ENCODE measurements around the gene ALDOC. TPM values are rescaled to one million over a fixed set of nuclear protein-coding genes. Genes with fewer than 3 reads are reported as not detected.

The ALDOC gene
- total and polyA plus RNA-seq, 4 donors = 40.1 to 131 (median 94.8) TPM

GRCh38 chr17:28615260-28615940 is 38.7 kb upstream of the ALDOC start:
- Histone ChIP-seq H3K9me3 (ENCODE audit: control insufficient read depth in 4 of 4, low read length in 3 of 4) (no peaks in the 10 kb centered on the region), H3K27me3 (ENCODE audit: control insufficient read depth in 4 of 4, insufficient read depth in 4 of 4, low read length in 3 of 4) (no peaks in the 10 kb centered on the region), H3K4me1 (ENCODE audit: control insufficient read depth in 4 of 4, insufficient read depth in 4 of 4, low read length in 3 of 4) (peaks cover 2 to 6% (median 4%) of the 10 kb centered on the region in 4 donors), H3K27ac (ENCODE audit: low read depth in 1 of 2, low read length in 2 of 2) (no peak overlapping the region), H3K9ac (ENCODE audit: low read depth in 1 of 2, low read length in 2 of 2) (no peak overlapping the region), H3K36me3 (ENCODE audit: control insufficient read depth in 4 of 4, insufficient read depth in 3 of 4, low read depth in 1 of 4, low read length in 3 of 4) (peaks cover 15 to 76% (median 49%) of the 10 kb centered on the region in 4 donors), H3K4me3 (ENCODE audit: low read depth in 1 of 3, low read length in 3 of 3) (no peak overlapping the region)
- TF ChIP-seq, protein P1, sequence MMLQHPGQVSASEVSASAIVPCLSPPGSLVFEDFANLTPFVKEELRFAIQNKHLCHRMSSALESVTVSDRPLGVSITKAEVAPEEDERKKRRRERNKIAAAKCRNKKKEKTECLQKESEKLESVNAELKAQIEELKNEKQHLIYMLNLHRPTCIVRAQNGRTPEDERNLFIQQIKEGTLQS (IDR thresholded peaks at IDR 0.05) = no peak
- no peak for TF ChIP-seq RAD21 (IDR thresholded peaks at IDR 0.05)
- TF ChIP-seq, protein P2, sequence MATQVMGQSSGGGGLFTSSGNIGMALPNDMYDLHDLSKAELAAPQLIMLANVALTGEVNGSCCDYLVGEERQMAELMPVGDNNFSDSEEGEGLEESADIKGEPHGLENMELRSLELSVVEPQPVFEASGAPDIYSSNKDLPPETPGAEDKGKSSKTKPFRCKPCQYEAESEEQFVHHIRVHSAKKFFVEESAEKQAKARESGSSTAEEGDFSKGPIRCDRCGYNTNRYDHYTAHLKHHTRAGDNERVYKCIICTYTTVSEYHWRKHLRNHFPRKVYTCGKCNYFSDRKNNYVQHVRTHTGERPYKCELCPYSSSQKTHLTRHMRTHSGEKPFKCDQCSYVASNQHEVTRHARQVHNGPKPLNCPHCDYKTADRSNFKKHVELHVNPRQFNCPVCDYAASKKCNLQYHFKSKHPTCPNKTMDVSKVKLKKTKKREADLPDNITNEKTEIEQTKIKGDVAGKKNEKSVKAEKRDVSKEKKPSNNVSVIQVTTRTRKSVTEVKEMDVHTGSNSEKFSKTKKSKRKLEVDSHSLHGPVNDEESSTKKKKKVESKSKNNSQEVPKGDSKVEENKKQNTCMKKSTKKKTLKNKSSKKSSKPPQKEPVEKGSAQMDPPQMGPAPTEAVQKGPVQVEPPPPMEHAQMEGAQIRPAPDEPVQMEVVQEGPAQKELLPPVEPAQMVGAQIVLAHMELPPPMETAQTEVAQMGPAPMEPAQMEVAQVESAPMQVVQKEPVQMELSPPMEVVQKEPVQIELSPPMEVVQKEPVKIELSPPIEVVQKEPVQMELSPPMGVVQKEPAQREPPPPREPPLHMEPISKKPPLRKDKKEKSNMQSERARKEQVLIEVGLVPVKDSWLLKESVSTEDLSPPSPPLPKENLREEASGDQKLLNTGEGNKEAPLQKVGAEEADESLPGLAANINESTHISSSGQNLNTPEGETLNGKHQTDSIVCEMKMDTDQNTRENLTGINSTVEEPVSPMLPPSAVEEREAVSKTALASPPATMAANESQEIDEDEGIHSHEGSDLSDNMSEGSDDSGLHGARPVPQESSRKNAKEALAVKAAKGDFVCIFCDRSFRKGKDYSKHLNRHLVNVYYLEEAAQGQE (IDR thresholded peaks at IDR 0.05) = no peak
- no peak for TF ChIP-seq GABPA (IDR thresholded peaks at IDR 0.05 in 1 of 2, conservative IDR thresholded peaks at IDR 0.05 in 1 of 2)
- TF ChIP-seq RXRA (IDR thresholded peaks at IDR 0.05) = no peak
- TF ChIP-seq ZBTB33 (IDR thresholded peaks at IDR 0.05) = no peak
- no peak for TF ChIP-seq NR2F2 (IDR thresholded peaks at IDR 0.05)
- TF ChIP-seq FOXA1 (IDR thresholded peaks at IDR 0.05) = no peak
- DNase-seq (ENCODE audit: low spot score) = no peak
- WGBS = 91% methylated on average over 4 of the region's 4 CpGs

DNA sequence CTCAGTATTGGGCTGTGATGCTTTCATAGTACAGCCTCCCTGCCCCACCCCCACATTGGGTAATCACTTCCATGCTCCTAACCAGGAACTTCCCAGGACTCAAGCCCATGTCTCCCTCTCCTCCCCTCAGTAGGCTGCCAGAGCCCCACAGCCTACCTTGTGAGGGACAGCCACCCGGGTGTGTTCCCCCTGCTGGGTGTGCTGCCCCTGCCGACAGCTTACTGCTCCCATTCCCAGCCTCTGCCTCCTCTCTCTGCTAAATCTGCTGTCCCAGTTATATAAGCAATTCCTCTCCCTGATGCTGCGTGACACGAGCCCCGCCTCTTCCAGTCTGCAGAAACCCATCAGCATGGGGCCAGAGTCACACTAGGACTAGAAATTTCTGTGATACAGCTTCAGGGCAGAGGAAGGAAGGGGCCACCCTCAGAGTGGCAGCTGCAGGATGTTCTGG is 37.3 kb upstream of the ALDOC start, which contains the start of gene RSKR:
Gene RSKR, minus strand, starts transcription at position 255 of the 451 bp plus-strand sequence. Its CDS starts 24 bp downstream, at position 231.
- Histone ChIP-seq H3K9me3 (ENCODE audit: control insufficient read depth in 4 of 4, low read length in 3 of 4) (no peaks in the 10 kb centered on the region), H3K9ac (ENCODE audit: low read depth in 1 of 2, low read length in 2 of 2) (no peak within 1 kb of the TSS), H3K36me3 (ENCODE audit: control insufficient read depth in 4 of 4, insufficient read depth in 3 of 4, low read depth in 1 of 4, low read length in 3 of 4) (peaks cover 15 to 67% (median 43%) of the 10 kb centered on the region in 4 donors), H3K27me3 (ENCODE audit: control insufficient read depth in 4 of 4, insufficient read depth in 4 of 4, low read length in 3 of 4) (no peaks in the 10 kb centered on the region), H3K27ac (ENCODE audit: low read depth in 1 of 2, low read length in 2 of 2) (no peak within 1 kb of the TSS), H3K4me3 (ENCODE audit: low read depth in 1 of 3, low read length in 3 of 3) (no peak within 1 kb of the TSS), H3K4me1 (ENCODE audit: control insufficient read depth in 4 of 4, insufficient read depth in 4 of 4, low read length in 3 of 4) (no peaks in the 10 kb centered on the region)
- WGBS = 83% methylated on average over 5 of the region's 5 CpGs
- DNase-seq (ENCODE audit: low spot score) = no peak
- TF ChIP-seq NR2F2 (IDR thresholded peaks at IDR 0.05) (no peak), TAF1 (conservative IDR thresholded peaks at IDR 0.05) (no peak), ZBTB33 (IDR thresholded peaks at IDR 0.05) (no peak), SP1 (IDR thresholded peaks at IDR 0.05) (no peak), FOXA1 (IDR thresholded peaks at IDR 0.05) (no peak), RXRA (IDR thresholded peaks at IDR 0.05) (no peak), YY1 (IDR thresholded peaks at IDR 0.05) (no peak), JUND (IDR thresholded peaks at IDR 0.05) (no peak), EGR1 (IDR thresholded peaks at IDR 0.05; ENCODE audit: low read depth in 2 of 2) (no peak), GABPA (IDR thresholded peaks at IDR 0.05 in 1 of 2, conservative IDR thresholded peaks at IDR 0.05 in 1 of 2) (no peak), RAD21 (IDR thresholded peaks at IDR 0.05) (no peak), FOXA2 (IDR thresholded peaks at IDR 0.05) (no peak), HNF4A (conservative IDR thresholded peaks at IDR 0.05) (no peak)
- TF ChIP-seq, protein P3, sequence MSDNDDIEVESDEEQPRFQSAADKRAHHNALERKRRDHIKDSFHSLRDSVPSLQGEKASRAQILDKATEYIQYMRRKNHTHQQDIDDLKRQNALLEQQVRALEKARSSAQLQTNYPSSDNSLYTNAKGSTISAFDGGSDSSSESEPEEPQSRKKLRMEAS (IDR thresholded peaks at IDR 0.05) = no peak
- TF ChIP-seq, protein P2 (IDR thresholded peaks at IDR 0.05) = no peak
- TF ChIP-seq, protein P4, sequence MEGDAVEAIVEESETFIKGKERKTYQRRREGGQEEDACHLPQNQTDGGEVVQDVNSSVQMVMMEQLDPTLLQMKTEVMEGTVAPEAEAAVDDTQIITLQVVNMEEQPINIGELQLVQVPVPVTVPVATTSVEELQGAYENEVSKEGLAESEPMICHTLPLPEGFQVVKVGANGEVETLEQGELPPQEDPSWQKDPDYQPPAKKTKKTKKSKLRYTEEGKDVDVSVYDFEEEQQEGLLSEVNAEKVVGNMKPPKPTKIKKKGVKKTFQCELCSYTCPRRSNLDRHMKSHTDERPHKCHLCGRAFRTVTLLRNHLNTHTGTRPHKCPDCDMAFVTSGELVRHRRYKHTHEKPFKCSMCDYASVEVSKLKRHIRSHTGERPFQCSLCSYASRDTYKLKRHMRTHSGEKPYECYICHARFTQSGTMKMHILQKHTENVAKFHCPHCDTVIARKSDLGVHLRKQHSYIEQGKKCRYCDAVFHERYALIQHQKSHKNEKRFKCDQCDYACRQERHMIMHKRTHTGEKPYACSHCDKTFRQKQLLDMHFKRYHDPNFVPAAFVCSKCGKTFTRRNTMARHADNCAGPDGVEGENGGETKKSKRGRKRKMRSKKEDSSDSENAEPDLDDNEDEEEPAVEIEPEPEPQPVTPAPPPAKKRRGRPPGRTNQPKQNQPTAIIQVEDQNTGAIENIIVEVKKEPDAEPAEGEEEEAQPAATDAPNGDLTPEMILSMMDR (IDR thresholded peaks at IDR 0.05; ENCODE audit: low read depth, low read length, missing input control) = no peak

Measured in liver (tissue), 9 donors.